Endodermal cell (in vitro differentiated cells): Measurements from ENCODE around the gene SLC25A40. TPM values are rescaled to one million over a fixed set of nuclear protein-coding genes. Genes with fewer than 3 reads are reported as not detected.
"Not testable (repeated sequence)": the region's sequence is repeated elsewhere in the genome, so short reads cannot be mapped to it uniquely, and the experiment has no call there.

Source experiments
- DNase-seq: peaks from one replicate; pipeline ENCODE4 v3.0.0-alpha.2; 2017
- H3K27ac ChIP-seq: 2 replicates; pipeline ENCODE4 v1.5.1; 2013; ENCODE audit warnings: mild to moderate bottlenecking, low read depth, low read length, moderate library complexity
- H3K27me3 ChIP-seq: 2 replicates; pipeline ENCODE4 v1.6.1; 2013; ENCODE audit warnings: mild to moderate bottlenecking, low read length, moderate library complexity; ENCODE audit not compliant: insufficient read depth, control insufficient read depth, poor library complexity, severe bottlenecking
- H3K36me3 ChIP-seq: 2 replicates; pipeline ENCODE4 v1.7.0; 2013; ENCODE audit warnings: mild to moderate bottlenecking, low read length, moderate library complexity; ENCODE audit not compliant: control insufficient read depth, insufficient read depth
- H3K4me1 ChIP-seq: one replicate; pipeline ENCODE4 v1.7.0; 2013; ENCODE audit warnings: low read length; ENCODE audit not compliant: control insufficient read depth, insufficient read depth
- H3K4me3 ChIP-seq: 2 replicates; pipeline ENCODE4 v1.5.1; 2013; ENCODE audit warnings: mild to moderate bottlenecking, low read length, moderate library complexity
- H3K9ac ChIP-seq: 2 replicates; pipeline ENCODE4 v1.6.1; 2013; ENCODE audit warnings: mild to moderate bottlenecking, low read length, moderate library complexity; ENCODE audit not compliant: poor library complexity, severe bottlenecking; ENCODE audit errors: extremely low read depth
- H3K9me3 ChIP-seq: 2 replicates; pipeline ENCODE4 v1.6.1; 2013; ENCODE audit warnings: mild to moderate bottlenecking, low read length, moderate library complexity; ENCODE audit not compliant: control insufficient read depth
- H3K27ac Mint-ChIP-seq: 2 replicates; pipeline ENCODE4 v1.8.0; 2020; ENCODE audit warnings: mixed read lengths
- H3K27me3 Mint-ChIP-seq: 2 replicates; pipeline ENCODE4 v1.8.0; 2021; ENCODE audit warnings: mild to moderate bottlenecking, mixed read lengths; ENCODE audit not compliant: insufficient read depth
- H3K36me3 Mint-ChIP-seq: 2 replicates; pipeline ENCODE4 v1.8.0; 2020; ENCODE audit warnings: low read depth, mixed read lengths
- H3K4me1 Mint-ChIP-seq: 2 replicates; pipeline ENCODE4 v1.8.0; 2020; ENCODE audit warnings: mixed read lengths
- H3K4me3 Mint-ChIP-seq: 2 replicates; pipeline ENCODE4 v1.8.0; 2020; ENCODE audit warnings: mild to moderate bottlenecking, moderate library complexity, mixed read lengths
- H3K9me3 Mint-ChIP-seq: 2 replicates; pipeline ENCODE4 v1.8.0; 2020; ENCODE audit warnings: mild to moderate bottlenecking, mixed read lengths
- CTCF ChIP-seq: fragments of 200-600 bp; sonication (generic); conservative IDR thresholded peaks from 2 replicates; pipeline ENCODE4 v1.5.0; 2021; ENCODE audit warnings: antibody characterized with exemption, mild to moderate bottlenecking
- WGBS, 2 experiments: methylation state at CpG; one replicate each; pipeline versions ENCODE4 v1.1.5 to v1.1.7; 2013; ENCODE audit warnings: missing lambda C conversion rate in 2 of 2, mixed read lengths in 1 of 2; ENCODE audit not compliant: insufficient coverage in 1 of 2, insufficient read length in 1 of 2; 5-methylcytosine and 5-hydroxymethylcytosine counted together
- long read RNA-seq, 4 experiments: library from polyadenylated mRNA in 2 of 4; library from RNA in 1 of 4; library from capped mRNA in 1 of 4; stranded (forward) in 3 of 4; unstranded in 1 of 4; transcript quantifications; one replicate each; pipeline ENCODE4 v2.0.0, GENCODE V29; 2020 to 2021; ENCODE audit warnings: inconsistent platforms in 1 of 4
- polyA plus RNA-seq, 2 experiments: library from polyadenylated mRNA; stranded (reverse); fragments of 50-300 nt; gene quantifications; one replicate each; pipeline ENCODE4 v1.2.3, GENCODE V29; 2013
- total RNA-seq, 2 donors: library from RNA; stranded (reverse); fragmentation: NEBNext Ultra II Directional in 1 of 2; extraction: Animal tissue kit (Norgen Biotek cat#: 25700) in 1 of 2; gene quantifications; 2 replicates in 1 of 2; 3 replicates in 1 of 2; pipeline ENCODE4 v1.2.1, GENCODE V29; 2021

SLC25A40 gene
- total RNA-seq = 10 to 100 TPM; 20.9 to 32.6 TPM
- 28.4 TPM for polyA plus RNA-seq (2013, experiment 1 of 2)
- polyA plus RNA-seq (2013, experiment 2 of 2) = 26.8 TPM
- long read RNA-seq, experiment 1, full-length matches to known transcripts = 1 of 6 reads
- long read RNA-seq, experiment 1, partial matches to known transcripts = 0 of 6 reads
- long read RNA-seq, experiment 1, other reads (novel, unspliced or antisense) = 5 of 6 reads
- long read RNA-seq, experiment 2, full-length matches to known transcripts = 19 of 26 reads
- long read RNA-seq, experiment 2, partial matches to known transcripts = 0 of 26 reads
- long read RNA-seq, experiment 2, other reads (novel, unspliced or antisense) = 7 of 26 reads
- long read RNA-seq, experiment 3, full-length matches to known transcripts = 22 of 34 reads
- long read RNA-seq, experiment 3, partial matches to known transcripts = 0 of 34 reads
- long read RNA-seq, experiment 3, other reads (novel, unspliced or antisense) = 12 of 34 reads
- long read RNA-seq, experiment 4, partial matches to known transcripts = 2 of 5 reads
- long read RNA-seq, experiment 4, other reads (novel, unspliced or antisense) = 3 of 5 reads

- Mint-ChIP-seq H3K4me1 (peaks cover 21% of the 10 kb centered on the region), H3K36me3 (peaks cover 33% of the 10 kb centered on the region), H3K9me3 (peaks cover 14% of the 10 kb centered on the region), H3K27ac (peak within 1 kb of the TSS; percentile 99), H3K4me3 (peak within 1 kb of the TSS; percentile 98), H3K27me3 (no peaks in the 10 kb centered on the region)
- Histone ChIP-seq H3K9ac (peak within 1 kb of the TSS; percentile 87), H3K27me3 (no peaks in the 10 kb centered on the region), H3K9me3 (peaks cover 16% of the 10 kb centered on the region), H3K4me3 (peak within 1 kb of the TSS; percentile 91), H3K27ac (peak within 1 kb of the TSS; percentile 95), H3K4me1 (peaks cover 4% of the 10 kb centered on the region), H3K36me3 (peaks cover 21% of the 10 kb centered on the region)
- TF ChIP-seq CTCF = no peak
- peak; percentile 98 for DNase-seq
- WGBS, 2 experiments = 0 to 1% methylated on average over 15 to 84 of the region's 84 CpGs
These were observed at the start of gene SLC25A40, which contains the start of gene DBF4 for GRCh38 chr7:87876040-87876868. SLC25A40 (minus strand) TSS chr7:87876360; CDS start chr7:87858727, 17,633 bp downstream. DBF4 (plus strand) TSS chr7:87876493; CDS start chr7:87876733, 240 bp downstream.

- not testable (repeated sequence) for H3K4me3 Mint-ChIP-seq, H3K4me1 Mint-ChIP-seq, H3K27ac ChIP-seq, H3K4me3 ChIP-seq, DNase-seq, H3K9ac ChIP-seq, H3K9me3 Mint-ChIP-seq, H3K4me1 ChIP-seq, H3K36me3 Mint-ChIP-seq, H3K27me3 Mint-ChIP-seq, H3K36me3 ChIP-seq, H3K9me3 ChIP-seq, H3K27ac Mint-ChIP-seq, H3K27me3 ChIP-seq
- WGBS, 2 experiments = 81 to 95% methylated on average over 3 to 8 of the region's 8 CpGs
These were observed 46.7 kb upstream of the SLC25A40 start for GRCh38 chr7:87922759-87923395.

GRCh38 chr7:87920578-87920977 lies 44.4 kb upstream of the SLC25A40 start:
- Mint-ChIP-seq H3K36me3 (no peaks in the 10 kb centered on the region), H3K27ac (no peak overlapping the region), H3K9me3 (no peaks in the 10 kb centered on the region), H3K4me3 (no peak overlapping the region), H3K4me1 (peaks cover 3% of the 10 kb centered on the region), H3K27me3 (no peaks in the 10 kb centered on the region)
- no peak overlapping the region for H3K4me3 ChIP-seq
- no peaks in the 10 kb centered on the region for H3K9me3 ChIP-seq
- no peaks in the 10 kb centered on the region for H3K27me3 ChIP-seq
- peak; percentile 65 for DNase-seq
- 80 to 92% methylated on average over 2 to 5 of the region's 5 CpGs for WGBS, 2 experiments
- no peak overlapping the region for H3K9ac ChIP-seq
- no peaks in the 10 kb centered on the region for H3K4me1 ChIP-seq
- TF ChIP-seq CTCF = peak; percentile 42
- H3K27ac ChIP-seq = no peak overlapping the region
- H3K36me3 ChIP-seq = no peaks in the 10 kb centered on the region
